GM12878 (cell line): ENCODE results near the gene CCND2. TPM values are rescaled to one million over a fixed set of nuclear protein-coding genes. Genes with fewer than 3 reads are reported as not detected.

Source experiments
- BRCA1 ChIP-seq: IDR thresholded peaks from 2 replicates; pipeline ENCODE4 v1.6.1; 2011; ENCODE audit warnings: low read depth, low read length, improper control_type of control experiment
- CBFB ChIP-seq: IDR thresholded peaks from 2 replicates; pipeline ENCODE4 v1.6.1; 2016; ENCODE audit warnings: antibody characterized with exemption, low read depth
- CBX5 ChIP-seq: sonication (generic); IDR thresholded peaks from 2 replicates; pipeline ENCODE4 v1.6.1; 2016; ENCODE audit warnings: low read depth, moderate library complexity, mild to moderate bottlenecking, inconsistent platforms
- FOS ChIP-seq: IDR thresholded peaks from 3 replicates; pipeline ENCODE4 v1.6.1; 2011; ENCODE audit warnings: borderline replicate concordance; ENCODE audit not compliant: insufficient read length; ENCODE audit errors: extremely low read depth
- FOXK2 ChIP-seq: fragments of 450-650 bp; IDR thresholded peaks from 2 replicates; pipeline ENCODE4 v1.6.1; 2017; ENCODE audit warnings: mild to moderate bottlenecking, moderate library complexity
- GATAD2B ChIP-seq: fragments of 450-650 bp; conservative IDR thresholded peaks from 2 replicates; pipeline ENCODE4 v1.6.1; 2017; ENCODE audit warnings: low read depth, mild to moderate bottlenecking, moderate library complexity
- HDAC6 ChIP-seq: fragments of 200-600 bp; sonication (generic); IDR thresholded peaks from one replicate; pipeline ENCODE4 v1.8.0; 2017; ENCODE audit warnings: antibody characterized with exemption; ENCODE audit not compliant: unreplicated experiment
- HDGF ChIP-seq: fragments of 450-650 bp; IDR thresholded peaks from 2 replicates; pipeline ENCODE4 v1.6.1; 2016; ENCODE audit warnings: antibody characterized with exemption
- IKZF2 ChIP-seq, 2 experiments: fragments of 450-650 bp; IDR thresholded peaks; 2 replicates each; pipeline ENCODE4 v1.6.1; 2017; ENCODE audit warnings: mild to moderate bottlenecking in 2 of 2, moderate library complexity in 2 of 2
- KDM1A ChIP-seq: fragments of 200-600 bp; sonication (generic); IDR thresholded peaks from 2 replicates; pipeline ENCODE4 v1.6.1; 2016; ENCODE audit warnings: borderline replicate concordance
- NR2C1 ChIP-seq: fragments of 450-650 bp; IDR thresholded peaks from 2 replicates; pipeline ENCODE4 v1.6.1; 2017; ENCODE audit warnings: antibody characterized with exemption, mild to moderate bottlenecking, moderate library complexity
- NR2C2 ChIP-seq: IDR thresholded peaks from 2 replicates; pipeline ENCODE4 v1.6.1; 2011; ENCODE audit warnings: borderline replicate concordance, low read depth; ENCODE audit not compliant: control insufficient read depth, insufficient read length
- NR2F1 ChIP-seq: fragments of 450-650 bp; conservative IDR thresholded peaks from 2 replicates; pipeline ENCODE4 v1.6.1; 2017; ENCODE audit warnings: mild to moderate bottlenecking
- PAX8 ChIP-seq: fragments of 450-650 bp; IDR thresholded peaks from 2 replicates; pipeline ENCODE4 v1.6.1; 2017; ENCODE audit warnings: mild to moderate bottlenecking, moderate library complexity
- POLR2A ChIP-seq: IDR thresholded peaks from 2 replicates; pipeline ENCODE4 v1.6.1; 2011; ENCODE audit warnings: low read depth, mild to moderate bottlenecking, low read length
- POU2F2 ChIP-seq: IDR thresholded peaks from 3 replicates; pipeline ENCODE4 v1.6.1; 2011; ENCODE audit warnings: low read depth, mild to moderate bottlenecking, low read length, borderline replicate concordance
- RCOR1 ChIP-seq: conservative IDR thresholded peaks from 2 replicates; pipeline ENCODE4 v1.6.1; 2012; ENCODE audit warnings: low read depth, low read length, improper control_type of control experiment
- RUNX3 ChIP-seq: IDR thresholded peaks from 2 replicates; pipeline ENCODE4 v1.6.1; 2012; ENCODE audit warnings: low read length, inconsistent platforms
- SMAD1 ChIP-seq: fragments of 450-650 bp; IDR thresholded peaks from 2 replicates; pipeline ENCODE4 v1.6.1; 2018; ENCODE audit warnings: mild to moderate bottlenecking, low read depth; ENCODE audit not compliant: partially characterized antibody
- SRF ChIP-seq, 2 experiments: IDR thresholded peaks; 2 replicates each; pipeline ENCODE4 v1.6.1; 2011; ENCODE audit warnings: low read depth in 2 of 2, low read length in 2 of 2, mild to moderate bottlenecking in 1 of 2, moderate library complexity in 1 of 2
- STAT1 ChIP-seq: fragments of 450-650 bp; conservative IDR thresholded peaks from 2 replicates; pipeline ENCODE4 v1.6.1; 2014; ENCODE audit warnings: antibody characterized with exemption, mild to moderate bottlenecking
- SUZ12 ChIP-seq: fragments of 200-600 bp; sonication (generic); IDR thresholded peaks from one replicate; pipeline ENCODE4 v1.6.1; 2018; ENCODE audit warnings: antibody characterized with exemption, mild to moderate bottlenecking; ENCODE audit not compliant: unreplicated experiment
- TAF1 ChIP-seq: IDR thresholded peaks from 2 replicates; pipeline ENCODE4 v1.6.1; 2011; ENCODE audit warnings: mild to moderate bottlenecking, low read depth, low read length, borderline replicate concordance
- TARDBP ChIP-seq: IDR thresholded peaks from 2 replicates; pipeline ENCODE4 v1.6.1; 2016; ENCODE audit warnings: borderline replicate concordance
- TCF12 ChIP-seq: IDR thresholded peaks from 2 replicates; pipeline ENCODE4 v1.6.1; 2011; ENCODE audit warnings: low read depth, mild to moderate bottlenecking, low read length
- TCF7 ChIP-seq: IDR thresholded peaks from 2 replicates; pipeline ENCODE4 v1.6.1; 2014; ENCODE audit warnings: antibody characterized with exemption, borderline replicate concordance
- ZNF217 ChIP-seq: fragments of 450-650 bp; IDR thresholded peaks from 2 replicates; pipeline ENCODE4 v1.6.1; 2017; ENCODE audit warnings: antibody characterized with exemption, mild to moderate bottlenecking
- ZNF384 ChIP-seq: IDR thresholded peaks from 2 replicates; pipeline ENCODE4 v1.6.1; 2012; ENCODE audit warnings: low read depth, mild to moderate bottlenecking, low read length, improper control_type of control experiment, borderline replicate concordance
- ZZZ3 ChIP-seq: IDR thresholded peaks from 2 replicates; pipeline ENCODE4 v1.6.1; 2011; ENCODE audit warnings: low read depth; ENCODE audit not compliant: control insufficient read depth, insufficient read length
- polyA plus RNA-seq, 11 experiments: library from polyadenylated mRNA; depleted of rRNA in 4 of 11; unstranded in 6 of 11; stranded (reverse) in 5 of 11; fragments of >200 nt; fragmentation: Nextera tagmentation in 4 of 11; fragmentation: Illumina TruSeq in 1 of 11; extraction: Ambion mirVana in 4 of 11; extraction: Trizol in 1 of 11; gene quantifications; 1 replicate in 1 of 11; 2 replicates in 10 of 11; pipeline versions ENCODE4 v1.2.1 to v1.2.3, GENCODE V29; 2011 to 2016; ENCODE audit warnings: inconsistent platforms in 2 of 11, missing spikeins in 2 of 11, low read depth in 1 of 11
- total RNA-seq, 4 experiments: library from RNA; depleted of rRNA in 3 of 4; stranded (reverse); fragments of >200 nt in 3 of 4; fragmentation: Illumina TruSeq in 1 of 4; extraction: Trizol in 1 of 4; gene quantifications; 2 replicates each; pipeline versions ENCODE4 v1.2.1 to v1.2.3, GENCODE V29; 2013 to 2021
- TF ChIP-seq, protein P1 (sequence below): fragments of 450-650 bp; IDR thresholded peaks from 2 replicates; pipeline ENCODE4 v1.6.1; 2018; ENCODE audit warnings: mild to moderate bottlenecking, low read depth, moderate library complexity; ENCODE audit not compliant: partially characterized antibody
- TF ChIP-seq, protein P2 (sequence below): fragments of 450-650 bp; IDR thresholded peaks from 2 replicates; pipeline ENCODE4 v1.6.1; 2014; ENCODE audit warnings: mild to moderate bottlenecking

The CCND2 gene
- total and polyA plus RNA-seq, 10 of the 15 experiments (the other 5 are each of a cell fraction or from before 2014, with no cell fraction given) = 30.1 to 263 (median 152) TPM

DNA sequence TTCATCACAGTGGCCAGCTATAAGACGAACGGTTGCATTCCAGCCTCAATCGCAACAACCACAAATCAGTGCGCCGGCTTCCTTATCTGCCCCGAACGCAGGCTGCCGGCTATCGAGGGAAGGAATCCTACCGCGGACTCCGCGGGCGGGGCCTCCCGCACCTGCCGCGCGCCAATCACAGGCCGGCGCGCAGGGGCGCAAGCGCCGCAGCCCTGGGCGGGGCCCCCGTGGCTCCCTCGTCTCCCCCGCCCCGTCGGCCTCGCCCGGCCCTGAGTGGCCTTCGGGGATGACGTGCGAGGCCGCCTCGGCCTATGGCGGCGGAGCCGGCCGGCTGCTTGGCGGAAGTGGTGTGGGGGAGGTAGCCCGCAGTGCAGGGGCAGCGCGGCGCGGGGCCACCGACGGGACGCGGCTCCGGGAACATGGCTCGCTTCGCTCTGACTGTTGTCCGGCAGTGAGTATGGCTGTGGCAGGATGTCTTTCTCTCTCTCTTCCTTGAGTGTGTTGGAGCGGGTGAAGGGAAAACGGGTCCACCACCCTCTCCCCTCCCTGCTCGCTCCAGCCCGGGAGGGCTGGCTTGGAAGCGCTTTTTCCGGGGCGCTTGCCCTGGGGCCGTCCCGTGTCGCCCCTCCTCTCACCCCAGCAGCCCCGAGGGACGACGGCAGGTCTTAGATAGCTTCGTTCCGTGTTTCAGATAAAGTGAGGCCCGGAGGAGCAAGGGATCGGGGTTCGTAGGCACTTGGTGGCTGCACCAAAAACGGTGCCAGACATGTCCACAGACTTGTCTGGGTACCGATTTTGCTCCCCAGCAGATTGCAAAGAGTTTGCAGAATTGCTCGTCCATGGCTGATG lies 47.5 kb downstream of the CCND2 start, which contains the start of gene TIGAR (continued):
- TF ChIP-seq GATAD2B (peak; percentile 82; the same call in 1 of the 2 replicates), POLR2A (peak; percentile 100), CBX5 (no peak), ZNF384 (no peak), BRCA1 (no peak), TARDBP (no peak), PAX8 (no peak), IKZF2 (IDR thresholded peaks at IDR 0.05) (no peak; a peak in 2 of 4 replicates), NR2F1 (peak; percentile 60; the same call in 1 of the 2 replicates), KDM1A (no peak), SUZ12 (no peak), NR2C1 (no peak), POU2F2 (no peak; the same call in 2 of the 3 replicates), STAT1 (no peak), ZZZ3 (no peak), TCF7 (no peak), SRF (IDR thresholded peaks at IDR 0.05; ENCODE audit: low read depth in 2 of 2, low read length in 2 of 2) (no peak), RUNX3 (peak; percentile 80), FOXK2 (no peak), CBFB (peak; percentile 61), NR2C2 (no peak), HDAC6 (no peak), TCF12 (peak; percentile 9; the same call in 1 of the 2 replicates), HDGF (no peak), ZNF217 (no peak), SMAD1 (no peak), FOS (no peak), TAF1 (peak; percentile 91), RCOR1 (no peak)
- TF ChIP-seq, protein P1, sequence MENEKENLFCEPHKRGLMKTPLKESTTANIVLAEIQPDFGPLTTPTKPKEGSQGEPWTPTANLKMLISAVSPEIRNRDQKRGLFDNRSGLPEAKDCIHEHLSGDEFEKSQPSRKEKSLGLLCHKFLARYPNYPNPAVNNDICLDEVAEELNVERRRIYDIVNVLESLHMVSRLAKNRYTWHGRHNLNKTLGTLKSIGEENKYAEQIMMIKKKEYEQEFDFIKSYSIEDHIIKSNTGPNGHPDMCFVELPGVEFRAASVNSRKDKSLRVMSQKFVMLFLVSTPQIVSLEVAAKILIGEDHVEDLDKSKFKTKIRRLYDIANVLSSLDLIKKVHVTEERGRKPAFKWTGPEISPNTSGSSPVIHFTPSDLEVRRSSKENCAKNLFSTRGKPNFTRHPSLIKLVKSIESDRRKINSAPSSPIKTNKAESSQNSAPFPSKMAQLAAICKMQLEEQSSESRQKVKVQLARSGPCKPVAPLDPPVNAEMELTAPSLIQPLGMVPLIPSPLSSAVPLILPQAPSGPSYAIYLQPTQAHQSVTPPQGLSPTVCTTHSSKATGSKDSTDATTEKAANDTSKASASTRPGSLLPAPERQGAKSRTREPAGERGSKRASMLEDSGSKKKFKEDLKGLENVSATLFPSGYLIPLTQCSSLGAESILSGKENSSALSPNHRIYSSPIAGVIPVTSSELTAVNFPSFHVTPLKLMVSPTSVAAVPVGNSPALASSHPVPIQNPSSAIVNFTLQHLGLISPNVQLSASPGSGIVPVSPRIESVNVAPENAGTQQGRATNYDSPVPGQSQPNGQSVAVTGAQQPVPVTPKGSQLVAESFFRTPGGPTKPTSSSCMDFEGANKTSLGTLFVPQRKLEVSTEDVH = no peak
- TF ChIP-seq, protein P2, sequence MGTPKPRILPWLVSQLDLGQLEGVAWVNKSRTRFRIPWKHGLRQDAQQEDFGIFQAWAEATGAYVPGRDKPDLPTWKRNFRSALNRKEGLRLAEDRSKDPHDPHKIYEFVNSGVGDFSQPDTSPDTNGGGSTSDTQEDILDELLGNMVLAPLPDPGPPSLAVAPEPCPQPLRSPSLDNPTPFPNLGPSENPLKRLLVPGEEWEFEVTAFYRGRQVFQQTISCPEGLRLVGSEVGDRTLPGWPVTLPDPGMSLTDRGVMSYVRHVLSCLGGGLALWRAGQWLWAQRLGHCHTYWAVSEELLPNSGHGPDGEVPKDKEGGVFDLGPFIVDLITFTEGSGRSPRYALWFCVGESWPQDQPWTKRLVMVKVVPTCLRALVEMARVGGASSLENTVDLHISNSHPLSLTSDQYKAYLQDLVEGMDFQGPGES = peak; percentile 66
